Gastroesophageal sphincter (tissue), 4 donors: Measurements from ENCODE around the gene NR3C1. TPM values are rescaled to one million over a fixed set of nuclear protein-coding genes. Genes with fewer than 3 reads are reported as not detected.

Experiments used
- ATAC-seq: fragments of 150-250 bp; one replicate; pipeline ENCODE4 v1.9.1; 2016; ENCODE audit warnings: mild to moderate bottlenecking, moderate library complexity
- H3K27ac ChIP-seq, 4 donors: fragments of 200-600 bp; sonication (generic) in 3 of 4; 1 replicate in 3 of 4; 2 replicates in 1 of 4; pipeline ENCODE4 v1.5.1; 2016 to 2019
- H3K27me3 ChIP-seq: fragments of 200-600 bp; sonication (generic); one replicate; pipeline ENCODE4 v1.5.1; 2019
- H3K36me3 ChIP-seq, 2 donors: fragments of 200-600 bp; sonication (generic); one replicate each; pipeline ENCODE4 v1.5.1; 2019; ENCODE audit warnings: control low read depth in 1 of 2
- H3K4me1 ChIP-seq, 3 donors: fragments of 200-600 bp; sonication (generic); 1 replicate in 2 of 3; 2 replicates in 1 of 3; pipeline ENCODE4 v1.5.1; 2016 to 2019; ENCODE audit warnings: control low read depth in 2 of 3
- H3K4me3 ChIP-seq, 2 donors: fragments of 200-600 bp; sonication (generic); one replicate each; pipeline ENCODE4 v1.5.1; 2019; ENCODE audit warnings: mild to moderate bottlenecking in 1 of 2, moderate library complexity in 1 of 2
- H3K9me3 ChIP-seq, 3 donors: fragments of 200-600 bp; sonication (generic); one replicate each; pipeline ENCODE4 v1.5.1; 2017 to 2019; ENCODE audit warnings: control low read depth in 2 of 3
- CTCF ChIP-seq, 4 experiments: fragments of 200-600 bp in 2 of 4; fragments of 450-650 bp in 2 of 4; sonication (generic) in 1 of 4; IDR thresholded peaks; one replicate each; pipeline ENCODE4 v1.5.1; 2017 to 2019; ENCODE audit warnings: antibody characterized with exemption in 4 of 4, mild to moderate bottlenecking in 2 of 4, moderate library complexity in 2 of 4
- EP300 ChIP-seq: sonication (generic); formaldehyde crosslinking; IDR thresholded peaks from one replicate; pipeline ENCODE4 v1.6.1; 2017; ENCODE audit warnings: antibody characterized with exemption, mild to moderate bottlenecking
- POLR2A ChIP-seq, 2 donors: fragments of 450-650 bp; IDR thresholded peaks; one replicate each; pipeline ENCODE4 v1.6.1; 2017; ENCODE audit warnings: antibody characterized with exemption in 2 of 2, mild to moderate bottlenecking in 2 of 2, moderate library complexity in 1 of 2
- POLR2AphosphoS5 ChIP-seq: sonication (generic); formaldehyde crosslinking; IDR thresholded peaks from one replicate; pipeline ENCODE4 v1.6.1; 2017; ENCODE audit warnings: antibody characterized with exemption
- WGBS, 2 donors: methylation state at CpG; one replicate each; pipeline ENCODE4 v1.1.5; 2018; ENCODE audit warnings: low coverage in 1 of 2; 5-methylcytosine and 5-hydroxymethylcytosine counted together
- total RNA-seq, 4 donors: library from RNA; depleted of rRNA; stranded (reverse); fragments of >200 nt; gene quantifications; one replicate each; pipeline ENCODE4 v1.1.0, GENCODE V29; 2016

Gene NR3C1
- total RNA-seq, 4 donors from 2014 or later, result 69.7 to 103 (median 85.6) TPM

GRCh38 chr5:143341807-143342570 lies 61.5 kb downstream of the NR3C1 start:
- no peaks in the 10 kb centered on the region for H3K9me3 ChIP-seq
- peaks cover 9 to 87% (median 20%) of the 10 kb centered on the region in 3 donors for H3K4me1 ChIP-seq
- no peak overlapping the region for H3K4me3 ChIP-seq
- peak overlapping the region; percentile 62 to 72 (median 70) for H3K27ac ChIP-seq
- H3K36me3 ChIP-seq, result no peaks in the 10 kb centered on the region
- WGBS, 2 donors, result 18 to 32% methylated on average over 4 of the region's 4 CpGs
- peak; percentile 60 for TF ChIP-seq POLR2AphosphoS5
- TF ChIP-seq POLR2A (IDR thresholded peaks at IDR 0.05), result no peak
- H3K27me3 ChIP-seq, result no peaks in the 10 kb centered on the region
- no peak for ATAC-seq

GRCh38 chr5:143340891-143341685 lies 62.4 kb downstream of the NR3C1 start:
- Histone ChIP-seq H3K36me3 (no peaks in the 10 kb centered on the region), H3K27ac (peak overlapping the region; percentile 62 to 72 (median 70)), H3K27me3 (no peaks in the 10 kb centered on the region)

GRCh38 chr5:143338658-143339366 lies 64.7 kb downstream of the NR3C1 start:
- 88 to 90% methylated on average over 2 of the region's 2 CpGs for WGBS, 2 donors
- H3K4me1 ChIP-seq, result peaks cover 16 to 90% (median 30%) of the 10 kb centered on the region in 3 donors
- TF ChIP-seq CTCF (IDR thresholded peaks at IDR 0.05), result no peak
- H3K36me3 ChIP-seq, result no peaks in the 10 kb centered on the region
- no peaks in the 10 kb centered on the region for H3K9me3 ChIP-seq
- peak overlapping the region in 1 of 4 donors; percentile 5 for H3K27ac ChIP-seq
- no peak overlapping the region for H3K4me3 ChIP-seq
- no peaks in the 10 kb centered on the region for H3K27me3 ChIP-seq
- no peak for ATAC-seq

More at GRCh38 chr5:143340891-143341685, 62.4 kb downstream of the NR3C1 start:
- Histone ChIP-seq H3K4me1 (peaks cover 15 to 88% (median 28%) of the 10 kb centered on the region in 3 donors), H3K9me3 (no peaks in the 10 kb centered on the region), H3K4me3 (no peak overlapping the region)
- TF ChIP-seq CTCF (IDR thresholded peaks at IDR 0.05), result no peak
- TF ChIP-seq POLR2AphosphoS5, result no peak
- TF ChIP-seq EP300, result no peak
- TF ChIP-seq POLR2A (IDR thresholded peaks at IDR 0.05), result no peak
- 19 to 26% methylated on average over 3 of the region's 3 CpGs for WGBS, 2 donors
- ATAC-seq, result peak; percentile 25

- no peak overlapping the region for H3K4me3 ChIP-seq
- no peaks in the 10 kb centered on the region for H3K27me3 ChIP-seq
- H3K27ac ChIP-seq, result peak overlapping the region in 1 of 4 donors; percentile 5
- no peak for ATAC-seq
- H3K9me3 ChIP-seq, result no peaks in the 10 kb centered on the region
- TF ChIP-seq POLR2AphosphoS5 (no peak), POLR2A (IDR thresholded peaks at IDR 0.05) (no peak), EP300 (no peak)
- no peaks in the 10 kb centered on the region for H3K36me3 ChIP-seq
- H3K4me1 ChIP-seq, result peaks cover 16 to 83% (median 26%) of the 10 kb centered on the region in 3 donors
- 75 to 86% methylated on average over 3 of the region's 3 CpGs for WGBS, 2 donors
Observed at GRCh38 chr5:143337946-143338345, 65.5 kb downstream of the NR3C1 start.

- Histone ChIP-seq H3K27ac (peak overlapping the region; percentile 48 to 69 (median 66)), H3K27me3 (no peaks in the 10 kb centered on the region), H3K9me3 (no peaks in the 10 kb centered on the region), H3K36me3 (no peaks in the 10 kb centered on the region), H3K4me3 (no peak overlapping the region), H3K4me1 (peaks cover 16 to 79% (median 22%) of the 10 kb centered on the region in 3 donors)
- TF ChIP-seq POLR2A (IDR thresholded peaks at IDR 0.05) (no peak), EP300 (no peak), POLR2AphosphoS5 (no peak), CTCF (IDR thresholded peaks at IDR 0.05) (no peak)
- no peak for ATAC-seq
- 59 to 62% methylated on average over 5 to 6 of the region's 6 CpGs for WGBS, 2 donors
Observed at GRCh38 chr5:143336485-143336884, 67.0 kb downstream of the NR3C1 start.
